ENCODE results near the gene PHF12.
"Not testable (repeated sequence)": the region's sequence is repeated elsewhere in the genome, so short reads cannot be mapped to it uniquely, and the experiment has no call there.

The PHF12 gene

DNA sequence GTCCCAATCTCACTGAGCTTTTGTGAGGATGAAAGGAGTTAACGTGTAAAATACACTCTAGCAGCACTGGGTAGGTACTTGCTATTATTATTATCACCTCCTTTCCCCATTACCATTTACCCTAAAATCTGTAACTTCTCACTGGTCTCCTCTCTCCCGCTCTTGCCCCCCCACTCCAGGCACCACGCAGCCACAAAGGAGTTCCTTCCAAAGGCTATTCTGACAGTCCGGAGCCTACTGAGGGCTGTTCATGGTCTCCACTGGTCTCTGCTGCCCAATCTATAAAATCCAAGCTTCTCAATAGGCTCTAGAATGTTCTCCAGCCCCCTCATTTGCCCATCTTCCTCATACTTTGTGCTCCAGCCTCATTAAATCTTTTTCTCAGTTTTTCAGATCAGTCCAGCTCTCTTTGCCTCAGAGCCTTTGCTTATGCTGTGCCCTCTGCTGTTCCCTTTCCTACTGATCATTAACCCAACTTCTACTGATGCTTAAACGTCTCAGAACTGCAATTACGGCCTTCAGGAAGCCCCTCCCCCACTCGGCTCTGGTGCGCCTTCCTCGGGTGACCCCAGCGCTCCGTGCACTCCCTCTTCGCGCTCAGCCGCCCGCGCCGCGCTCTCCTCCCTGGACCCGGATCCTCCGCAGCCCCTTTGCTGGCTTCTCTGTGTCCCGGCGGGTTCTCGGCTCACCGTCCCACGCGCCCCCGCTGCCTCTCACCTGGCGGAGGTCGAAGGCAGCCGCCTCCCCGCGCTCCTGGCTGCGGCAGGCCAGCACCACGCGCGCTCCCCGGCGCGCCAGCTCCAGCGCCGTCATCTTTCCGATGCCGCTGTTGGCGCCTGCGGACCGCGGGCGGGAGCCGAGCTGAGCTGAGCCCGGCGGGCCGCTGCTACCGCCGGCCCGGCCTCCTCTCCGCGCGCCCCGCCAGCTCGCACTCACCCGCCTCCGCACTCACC, 49.2 kb downstream of the PHF12 start:
- DNase-seq (ENCODE audit: low read depth): no peak

DNA sequence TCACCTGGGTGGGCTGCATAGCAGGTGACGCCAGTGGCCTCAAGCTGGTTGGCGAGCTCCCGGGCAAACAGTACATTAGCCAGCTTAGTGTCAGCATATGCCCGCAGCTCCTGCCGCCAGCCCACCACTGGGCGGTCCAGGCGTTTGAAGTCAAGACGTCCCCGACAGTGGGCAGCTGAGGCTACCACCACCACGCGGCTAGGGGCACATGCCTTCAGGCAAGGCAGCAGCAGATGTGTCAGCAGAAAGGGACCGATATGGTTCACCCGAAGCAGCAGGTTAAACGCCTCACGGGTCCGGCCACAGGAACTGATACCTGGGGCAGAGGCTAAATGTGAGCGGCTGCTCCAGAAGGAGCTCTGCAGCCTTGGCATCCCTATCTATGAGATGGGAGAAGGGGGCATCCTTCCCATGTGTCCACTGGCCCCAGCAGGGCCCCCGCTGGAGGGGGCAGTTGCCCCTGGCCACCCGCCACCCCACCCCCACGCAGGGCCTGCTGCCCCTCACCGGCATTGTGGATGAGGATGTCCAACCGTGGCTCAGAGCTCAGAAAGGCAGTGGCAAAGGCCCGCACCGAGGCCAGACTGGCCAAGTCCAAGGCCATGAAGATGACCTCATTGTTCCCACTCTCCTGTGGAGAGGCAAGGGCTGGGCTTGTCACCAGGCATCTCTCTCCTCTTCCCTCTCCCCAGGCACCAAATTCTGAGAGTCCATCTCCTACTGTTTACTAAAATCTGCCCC, 50.2 kb downstream of the PHF12 start:
- no peak for DNase-seq (ENCODE audit: low read depth)

DNA sequence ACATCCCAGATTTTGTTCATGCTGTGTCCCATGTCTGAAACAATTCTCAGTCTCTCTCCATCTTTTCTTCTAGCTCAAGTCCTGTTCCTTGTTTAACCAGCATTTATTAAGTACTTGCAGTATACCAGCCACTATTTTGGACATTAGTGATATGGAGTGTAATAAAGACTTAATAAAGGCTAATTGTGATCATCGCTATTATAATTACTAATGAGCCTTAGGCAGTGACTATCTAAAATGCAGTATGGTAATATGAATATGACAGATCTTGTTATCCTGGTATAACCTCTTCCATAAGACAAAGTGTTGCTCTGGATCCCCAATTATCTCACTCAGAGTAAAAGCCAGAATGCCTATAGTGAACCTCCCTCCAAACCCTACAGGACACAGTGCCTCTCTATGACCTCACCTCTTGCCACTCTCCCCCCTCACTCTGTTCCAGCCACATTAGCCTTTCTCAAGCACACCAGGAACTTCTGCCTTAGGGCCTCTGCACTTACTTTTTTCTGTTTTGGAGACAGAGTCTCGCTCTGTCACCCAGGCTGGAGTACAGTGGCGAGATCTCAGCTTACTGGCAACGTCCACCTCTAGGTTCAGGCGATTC, 52.0 kb downstream of the PHF12 start:
- DNase-seq (ENCODE audit: low read depth): no peak

GRCh38 chr17:28898527-28898955, 52.8 kb downstream of the PHF12 start:
- no peak for DNase-seq (ENCODE audit: low read depth)

GRCh38 chr17:28897769-28898526, 53.4 kb downstream of the PHF12 start:
- no peak for DNase-seq (ENCODE audit: low read depth)

GRCh38 chr17:28896884-28897768, 54.2 kb downstream of the PHF12 start, which contains the start of gene FLOT2:
TSS of gene FLOT2 (minus strand) at chr17:28897733. CDS start at chr17:28897574, 159 bp downstream.
- DNase-seq (ENCODE audit: low read depth): no peak

GRCh38 chr17:28896491-28896883, 54.8 kb downstream of the PHF12 start:
- no peak for DNase-seq (ENCODE audit: low read depth)

DNA sequence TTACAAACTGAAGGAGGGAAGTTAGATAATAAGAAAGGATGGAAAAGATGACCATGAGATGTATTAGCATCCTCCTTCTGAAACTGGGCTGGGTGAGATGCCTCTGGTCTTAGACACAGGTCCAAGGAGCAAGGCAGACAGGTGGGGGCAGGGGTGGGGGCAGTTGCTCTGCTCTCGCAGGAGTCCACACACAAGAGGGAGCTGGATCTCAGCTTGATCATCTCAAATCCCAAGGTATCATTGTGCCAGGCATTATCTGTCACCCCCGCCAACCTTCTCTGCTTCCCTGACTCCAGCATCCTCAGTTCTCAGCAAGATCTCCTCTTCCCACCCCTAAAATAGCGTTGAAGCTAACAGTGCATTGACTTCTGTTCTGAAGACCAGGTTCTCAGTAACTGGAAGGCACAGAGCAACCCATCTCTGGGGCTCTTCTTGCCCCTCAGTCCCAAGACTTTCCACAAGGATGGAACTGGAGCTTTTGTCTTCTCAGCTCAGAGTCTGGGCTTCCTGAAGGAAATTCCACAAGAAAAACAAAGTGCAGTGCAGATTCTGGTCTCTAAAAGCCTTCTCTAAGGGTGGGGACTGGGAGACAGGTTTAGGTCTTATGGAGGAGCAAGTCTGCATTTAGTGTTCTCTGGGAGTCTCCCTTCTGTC, 55.4 kb downstream of the PHF12 start:
- no peak for DNase-seq (ENCODE audit: low read depth)

- not testable (repeated sequence) for DNase-seq (ENCODE audit: low read depth)
Measured at GRCh38 chr17:28893248-28894183, 57.8 kb downstream of the PHF12 start.

DNA sequence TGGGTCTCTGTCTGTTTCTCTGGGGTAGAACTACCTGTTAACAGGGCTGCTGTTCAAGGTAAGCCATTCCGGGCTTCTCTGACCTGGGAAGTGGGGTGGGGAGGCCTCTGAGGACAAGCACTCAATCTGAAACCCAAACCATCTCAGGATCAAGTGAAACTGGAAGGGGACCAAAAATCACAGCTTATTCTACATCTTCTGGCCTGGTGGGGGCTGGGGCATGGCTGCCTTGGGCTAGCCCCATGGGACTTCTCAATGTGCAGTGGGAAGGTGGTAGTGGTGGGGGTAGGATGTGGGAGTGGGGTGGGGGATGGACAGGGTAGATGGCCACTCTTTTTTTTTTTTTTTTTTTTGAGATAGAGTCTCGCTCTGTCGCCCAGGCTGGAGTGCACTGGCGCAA, 59.3 kb downstream of the PHF12 start:
- no peak for DNase-seq (ENCODE audit: low read depth)

DNA sequence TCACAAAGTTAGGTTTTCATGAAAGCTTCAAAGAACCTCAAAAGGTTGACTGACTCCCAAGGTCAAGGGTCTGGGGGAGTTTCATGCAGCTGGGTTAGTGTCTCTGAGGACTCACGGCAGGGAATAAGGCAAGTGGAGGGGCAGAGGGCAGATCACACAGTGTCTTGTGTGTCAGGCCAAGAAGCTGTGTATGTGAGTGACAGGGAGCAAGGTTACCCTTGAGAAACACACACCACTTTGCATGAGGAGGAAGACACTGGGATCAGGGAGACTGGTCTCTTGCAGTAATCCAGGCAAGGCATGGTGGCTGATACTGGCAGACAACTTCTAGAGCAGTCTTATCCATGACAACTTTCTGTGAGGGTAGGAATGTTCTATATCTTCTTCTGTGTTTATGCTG, 60.1 kb downstream of the PHF12 start:
- no peak for DNase-seq (ENCODE audit: low read depth)

GRCh38 chr17:28889996-28890395, 61.3 kb downstream of the PHF12 start:
- DNase-seq (ENCODE audit: low read depth): no peak

DNA sequence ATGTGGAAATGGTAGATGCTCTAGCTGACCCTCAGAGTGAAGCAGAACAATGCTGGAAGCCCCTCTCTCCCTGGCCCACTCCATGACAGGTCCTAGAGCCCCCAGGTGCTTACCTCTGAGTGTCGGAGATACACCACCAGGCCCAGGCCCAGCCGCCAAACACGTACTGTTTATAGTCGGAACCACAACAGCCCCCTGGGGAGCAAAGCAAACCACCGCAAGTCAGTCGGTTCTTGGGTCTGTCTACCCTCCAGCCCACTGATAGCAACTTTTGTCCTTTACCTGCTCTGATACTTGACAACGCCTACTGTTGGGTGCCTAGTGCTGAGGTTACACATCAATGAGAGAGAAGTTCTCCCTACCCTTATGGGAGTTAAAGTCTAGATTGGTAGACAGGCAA, 62.5 kb downstream of the PHF12 start:
- no peak for DNase-seq (ENCODE audit: low read depth)

DNA sequence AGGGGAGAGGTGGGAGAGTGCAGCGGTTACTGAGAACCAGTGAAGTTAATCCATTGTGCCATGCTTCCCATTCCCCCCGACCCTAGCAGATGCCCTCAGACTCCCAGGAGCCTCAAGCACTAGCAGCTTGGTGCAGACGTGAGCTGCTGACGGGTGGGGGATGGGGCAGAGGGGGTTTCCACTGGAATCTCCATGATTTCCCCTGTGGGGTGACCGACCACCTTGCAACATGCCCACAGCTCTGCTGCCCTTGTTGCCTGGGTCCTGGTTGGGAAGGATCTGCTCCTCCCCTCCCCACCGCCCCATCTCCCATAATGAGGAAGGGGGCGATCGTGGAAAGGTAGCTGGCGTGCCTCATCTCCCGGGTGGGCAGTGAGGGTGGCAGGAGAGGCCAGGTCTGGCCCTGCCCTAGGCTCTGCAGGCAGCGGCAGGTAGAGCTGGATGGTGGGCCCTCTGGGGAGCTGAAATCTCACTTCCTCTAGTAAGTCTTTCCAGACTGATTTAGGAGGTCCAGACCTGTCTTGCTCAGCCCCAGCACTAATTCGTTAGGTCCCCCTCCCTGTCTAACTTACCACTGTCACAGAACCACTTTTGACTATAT, 63.3 kb downstream of the PHF12 start:
- no peak for DNase-seq (ENCODE audit: low read depth)

- DNase-seq (ENCODE audit: low read depth): no peak
Measured at GRCh38 chr17:28885951-28886350, 65.4 kb downstream of the PHF12 start.

DNA sequence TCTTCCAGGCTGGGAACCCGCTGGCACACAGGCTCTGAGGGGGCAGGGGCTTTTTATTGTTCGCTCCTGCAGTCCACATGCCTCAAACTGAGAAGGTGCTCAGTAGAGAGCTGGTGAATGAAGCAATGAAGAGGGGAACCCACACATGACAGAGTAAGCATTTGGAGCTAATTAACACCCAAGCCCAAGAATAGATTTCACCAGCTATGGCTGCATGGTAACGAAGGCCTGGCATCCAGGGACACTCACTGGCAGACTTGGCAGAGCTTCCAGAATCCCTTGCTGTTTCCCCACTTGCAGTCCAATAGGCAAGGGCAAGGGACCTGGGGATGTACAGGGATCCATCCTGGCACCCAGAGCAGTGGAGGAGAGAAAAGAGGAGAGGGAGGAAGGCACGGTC, 66.0 kb downstream of the PHF12 start:
- no peak for DNase-seq (ENCODE audit: low read depth)

- no peak for DNase-seq (ENCODE audit: low read depth)
Measured at GRCh38 chr17:28883967-28884702, 67.2 kb downstream of the PHF12 start.
